ENCODE measurements around the gene OR5B12. TPM values are rescaled to one million over a fixed set of nuclear protein-coding genes. Genes with fewer than 3 reads are reported as not detected.

OR5B12 gene
- total and polyA plus RNA-seq, 2 of the 4 experiments (the other 2 are of a cell fraction): not detected

GRCh38 chr11:58438486-58438885, 3.5 kb downstream of the OR5B12 start:
- Histone ChIP-seq H4K91ac (ENCODE audit: insufficient read depth, low read depth, low read length) (no peak overlapping the region), H3K4ac (ENCODE audit: low read depth, low read length) (no peak overlapping the region), H4K8ac (ENCODE audit: low read depth in 2 of 2, low read length in 2 of 2) (no peak overlapping the region), H3K18ac (ENCODE audit: low read depth, low read length) (no peak overlapping the region), H2AFZ (replicated peaks; ENCODE audit: low read length, poor library complexity) (no peak overlapping the region), H3K9me3 (ENCODE audit: control insufficient read depth, insufficient read depth, low read length) (peaks cover 13% of the 10 kb centered on the region; the same call in 1 of the 2 replicates), H2BK120ac (ENCODE audit: low read depth, low read length) (no peak overlapping the region), H3K27ac (ENCODE audit: insufficient read depth, low read length) (no peak overlapping the region), H3K36me3 (ENCODE audit: control insufficient read depth, insufficient read depth, low read length) (no peaks in the 10 kb centered on the region), H2AK9ac (replicated peaks; ENCODE audit: low read depth, low read length, poor library complexity) (no peak overlapping the region), H4K20me1 (ENCODE audit: insufficient read depth, low read length) (no peaks in the 10 kb centered on the region), H3K27me3 (ENCODE audit: control insufficient read depth, insufficient read depth, low read length) (no peaks in the 10 kb centered on the region), H2AK5ac (ENCODE audit: low read depth, low read length) (no peak overlapping the region), H3K4me3 (ENCODE audit: insufficient read depth, low read depth, low read length) (no peak overlapping the region), H3K4me1 (ENCODE audit: control insufficient read depth, insufficient read depth, low read length) (peaks cover 2% of the 10 kb centered on the region; the same call in 1 of the 2 replicates), H3K4me2 (ENCODE audit: low read depth, low read length) (no peak overlapping the region), H4K5ac (ENCODE audit: low read depth, low read length) (no peak overlapping the region), H3K23ac (ENCODE audit: low read depth, low read length) (no peak overlapping the region), H2BK5ac (ENCODE audit: low read depth, low read length, poor library complexity, severe bottlenecking) (no peak overlapping the region), H3K9me1 (ENCODE audit: insufficient read depth, low read length) (no peaks in the 10 kb centered on the region), H2BK15ac (ENCODE audit: low read depth, low read length) (no peak overlapping the region), H3K79me1 (ENCODE audit: low read depth in 1 of 2, low read length in 2 of 2) (no peaks in the 10 kb centered on the region), H3K9ac (ENCODE audit: low read depth, low read length) (no peak overlapping the region), H2BK20ac (ENCODE audit: low read depth, low read length) (no peak overlapping the region), H3K14ac (replicated peaks; ENCODE audit: low read depth, low read length) (no peak overlapping the region), H3K56ac (ENCODE audit: extremely low read depth, insufficient read depth, low read length) (no peak overlapping the region)
- no CpG with 5 or more reads among the region's 4 CpGs for WGBS, 2 experiments (ENCODE audit: extremely low coverage in 2 of 2, insufficient read length in 1 of 2)
- ChIA-PET CTCF (no interaction called here), POLR2A (ENCODE audit: unreplicated experiment) (no interaction called here)
- ATAC-seq (ENCODE audit: low read depth) (no peak), DNase-seq (no peak)
- in situ Hi-C loops (cut with MboI; ENCODE audit: low sequenced_read_pairs): no loop called here
- intact Hi-C loops (cut with micrococcal nuclease): no loop called here
- no peak for TF ChIP-seq USF2 (IDR thresholded peaks at IDR 0.05; ENCODE audit: low read depth, low read length)
- TF ChIP-seq SMC3 (IDR thresholded peaks at IDR 0.05; ENCODE audit: low read depth, low read length): no peak
- no peak for TF ChIP-seq RAD21 (IDR thresholded peaks at IDR 0.05; ENCODE audit: low read length)
- dilution Hi-C loops (cut with HindIII; ENCODE audit: low sequenced_read_pairs, unreplicated experiment): no loop called here
- BruUV-seq (replicated peaks): no TSS peak

All from IMR-90 (cell line).